Mesendoderm (in vitro differentiated cells): ENCODE results near the gene NAA80.
"Not testable (repeated sequence)": the region's sequence is repeated elsewhere in the genome, so short reads cannot be mapped to it uniquely, and the experiment has no call there.

ENCODE experiments used
- DNase-seq: peaks from one replicate; pipeline ENCODE4 v3.0.0; 2013
- H2AK5ac ChIP-seq: 2 replicates; pipeline ENCODE4 v1.6.1; 2013; ENCODE audit warnings: low read length, inconsistent platforms
- H2BK120ac ChIP-seq: 2 replicates; pipeline ENCODE4 v1.6.1; 2013; ENCODE audit warnings: low read depth, mild to moderate bottlenecking, low read length, moderate library complexity, mixed read lengths
- H2BK15ac ChIP-seq: replicated peaks from 2 replicates; pipeline ENCODE4 v1.6.1; 2013; ENCODE audit warnings: low read depth, mild to moderate bottlenecking, moderate library complexity
- H2BK5ac ChIP-seq: 2 replicates; pipeline ENCODE4 v1.6.1; 2013; ENCODE audit warnings: low read length, inconsistent platforms
- H3K18ac ChIP-seq: 2 replicates; pipeline ENCODE4 v1.6.1; 2013; ENCODE audit warnings: mild to moderate bottlenecking, low read length, mixed read lengths
- H3K23ac ChIP-seq: one replicate; pipeline ENCODE4 v1.6.1; 2013; ENCODE audit warnings: low read length
- H3K27ac ChIP-seq: 2 replicates; pipeline ENCODE4 v1.5.1; 2013; ENCODE audit warnings: low read depth, mild to moderate bottlenecking, inconsistent platforms, low read length, moderate library complexity
- H3K27me3 ChIP-seq: 2 replicates; pipeline ENCODE4 v1.6.1; 2013; ENCODE audit warnings: low read length, control low read depth, mild to moderate bottlenecking, inconsistent platforms; ENCODE audit not compliant: insufficient read depth, poor library complexity
- H3K36me3 ChIP-seq: 2 replicates; pipeline ENCODE4 v1.6.1; 2013; ENCODE audit warnings: low read length, inconsistent platforms; ENCODE audit not compliant: control insufficient read depth, insufficient read depth
- H3K4ac ChIP-seq: one replicate; pipeline ENCODE4 v1.6.1; 2013; ENCODE audit warnings: low read depth, mild to moderate bottlenecking, low read length, moderate library complexity
- H3K4me1 ChIP-seq: 2 replicates; pipeline ENCODE4 v1.6.1; 2013; ENCODE audit warnings: low read depth, low read length, inconsistent platforms; ENCODE audit not compliant: control insufficient read depth
- H3K4me2 ChIP-seq: 2 replicates; pipeline ENCODE4 v1.6.1; 2013; ENCODE audit warnings: low read length
- H3K4me3 ChIP-seq: 2 replicates; pipeline ENCODE4 v1.5.1; 2013; ENCODE audit warnings: mild to moderate bottlenecking, low read length
- H3K56ac ChIP-seq: one replicate; pipeline ENCODE4 v1.6.1; 2013; ENCODE audit warnings: low read length
- H3K79me1 ChIP-seq: 2 replicates; pipeline ENCODE4 v1.6.1; 2013; ENCODE audit warnings: low read length, inconsistent platforms
- H3K79me2 ChIP-seq: 2 replicates; pipeline ENCODE4 v1.6.1; 2013; ENCODE audit warnings: mild to moderate bottlenecking, low read length; ENCODE audit not compliant: control insufficient read depth, insufficient read depth
- H3K9ac ChIP-seq: 2 replicates; pipeline ENCODE4 v1.6.1; 2013; ENCODE audit warnings: low read length, inconsistent platforms
- H4K5ac ChIP-seq: one replicate; pipeline ENCODE4 v1.6.1; 2013; ENCODE audit warnings: low read length
- H4K8ac ChIP-seq: one replicate; pipeline ENCODE4 v1.6.1; 2013; ENCODE audit warnings: low read depth, mild to moderate bottlenecking, control low read depth, low read length, moderate library complexity
- WGBS: extraction: QIAGEN DNeasy Blood & Tissue Kit; methylation state at CpG from one replicate; pipeline ENCODE4 v1.1.7; 2013; ENCODE audit warnings: low lambda C conversion rate, missing lambda C conversion rate; ENCODE audit not compliant: insufficient coverage; ENCODE audit errors: extremely low coverage; 5-methylcytosine and 5-hydroxymethylcytosine counted together

Gene NAA80

GRCh38 chr3:50314816-50315215 lies 15.6 kb upstream of the NAA80 start:
- Histone ChIP-seq H3K4ac (no peak overlapping the region), H3K79me1 (peaks cover 19% of the 10 kb centered on the region), H3K56ac (peak overlapping the region; percentile 78), H3K27me3 (no peaks in the 10 kb centered on the region), H3K36me3 (peaks cover 10% of the 10 kb centered on the region), H2BK5ac (peak overlapping the region; percentile 87), H3K27ac (peak overlapping the region; percentile 51), H4K8ac (no peak overlapping the region), H3K4me3 (no peak overlapping the region), H3K4me1 (peaks cover 9% of the 10 kb centered on the region), H2BK120ac (no peak overlapping the region), H2BK15ac (no peak overlapping the region), H3K9ac (no peak overlapping the region), H4K5ac (no peak overlapping the region), H3K4me2 (no peak overlapping the region), H2AK5ac (no peak overlapping the region), H3K79me2 (peaks cover 16% of the 10 kb centered on the region), H3K23ac (no peak overlapping the region), H3K18ac (no peak overlapping the region)
- no CpG with 5 or more reads among the region's 4 CpGs for WGBS
- no peak for DNase-seq

GRCh38 chr3:50314342-50314741 lies 15.1 kb upstream of the NAA80 start:
- peak; percentile 23 for DNase-seq
- Histone ChIP-seq H3K4me2 (peak overlapping the region; percentile 7), H2BK15ac (no peak overlapping the region), H3K23ac (no peak overlapping the region), H3K79me1 (peaks cover 15% of the 10 kb centered on the region), H3K4me1 (peaks cover 9% of the 10 kb centered on the region), H3K36me3 (peaks cover 6% of the 10 kb centered on the region), H4K5ac (no peak overlapping the region), H3K4ac (peak overlapping the region; percentile 2), H3K4me3 (no peak overlapping the region), H3K27me3 (no peaks in the 10 kb centered on the region), H3K9ac (peak overlapping the region; percentile 22), H2BK5ac (peak overlapping the region; percentile 87), H2AK5ac (peak overlapping the region; percentile 15), H3K18ac (no peak overlapping the region), H4K8ac (no peak overlapping the region), H3K79me2 (peaks cover 12% of the 10 kb centered on the region), H3K56ac (peak overlapping the region; percentile 78), H3K27ac (peak overlapping the region; percentile 51), H2BK120ac (no peak overlapping the region)
- no CpG with 5 or more reads among the region's 3 CpGs for WGBS

GRCh38 chr3:50312041-50312440 lies 12.8 kb upstream of the NAA80 start:
- not testable (repeated sequence) for H3K9ac ChIP-seq, H4K5ac ChIP-seq, H3K27me3 ChIP-seq, H3K79me1 ChIP-seq, DNase-seq, H2BK120ac ChIP-seq, H2BK15ac ChIP-seq, H3K4me2 ChIP-seq, H3K4ac ChIP-seq, H3K4me3 ChIP-seq, H3K18ac ChIP-seq, H3K27ac ChIP-seq, H2BK5ac ChIP-seq, H3K79me2 ChIP-seq, H3K56ac ChIP-seq, H2AK5ac ChIP-seq, H3K23ac ChIP-seq, H4K8ac ChIP-seq, H3K4me1 ChIP-seq, H3K36me3 ChIP-seq
- WGBS = no CpG with 5 or more reads among the region's 32 CpGs

GRCh38 chr3:50304601-50305000 lies 5.4 kb upstream of the NAA80 start:
- Histone ChIP-seq H3K79me1 (no peaks in the 10 kb centered on the region), H3K56ac (no peak overlapping the region), H3K4me1 (peaks cover 5% of the 10 kb centered on the region)

GRCh38 chr3:50303013-50303815 lies 4.0 kb upstream of the NAA80 start, which contains the start of gene HYAL1:
Gene HYAL1, minus strand, starts transcription at chr3:50303574. Its CDS starts 618 bp downstream, at chr3:50302956.
- Histone ChIP-seq H3K27ac (no peak within 1 kb of the TSS), H3K79me1 (no peaks in the 10 kb centered on the region), H2BK15ac (no peak within 1 kb of the TSS), H3K4me1 (peaks cover 6% of the 10 kb centered on the region), H3K79me2 (no peaks in the 10 kb centered on the region), H3K4me2 (no peak within 1 kb of the TSS), H3K9ac (peak within 1 kb of the TSS; percentile 25), H2BK5ac (no peak within 1 kb of the TSS), H2BK120ac (no peak within 1 kb of the TSS), H3K56ac (peak within 1 kb of the TSS; percentile 35), H2AK5ac (no peak within 1 kb of the TSS), H3K4me3 (no peak within 1 kb of the TSS), H3K18ac (no peak within 1 kb of the TSS), H4K5ac (no peak within 1 kb of the TSS), H3K23ac (no peak within 1 kb of the TSS), H4K8ac (no peak within 1 kb of the TSS), H3K4ac (no peak within 1 kb of the TSS), H3K36me3 (no peaks in the 10 kb centered on the region), H3K27me3 (no peaks in the 10 kb centered on the region)
- DNase-seq = peak; percentile 84
- no CpG with 5 or more reads among the region's 14 CpGs for WGBS

More at GRCh38 chr3:50304601-50305000, 5.4 kb upstream of the NAA80 start:
- H3K18ac ChIP-seq = no peak overlapping the region
- H3K23ac ChIP-seq = no peak overlapping the region
- no peaks in the 10 kb centered on the region for H3K79me2 ChIP-seq
- H2BK120ac ChIP-seq = no peak overlapping the region
- H3K27ac ChIP-seq = no peak overlapping the region
- no peak overlapping the region for H2BK15ac ChIP-seq
- DNase-seq = no peak
- no peak overlapping the region for H2BK5ac ChIP-seq
- no peak overlapping the region for H3K4me3 ChIP-seq
- no peak overlapping the region for H2AK5ac ChIP-seq
- H3K4ac ChIP-seq = no peak overlapping the region
- no peak overlapping the region for H4K5ac ChIP-seq
- no peak overlapping the region for H3K9ac ChIP-seq
- no peak overlapping the region for H3K4me2 ChIP-seq
- no peak overlapping the region for H4K8ac ChIP-seq
- H3K27me3 ChIP-seq = no peaks in the 10 kb centered on the region
- no peaks in the 10 kb centered on the region for H3K36me3 ChIP-seq
